Measurements from ENCODE around the gene USP47.

- TF ChIP-seq EZH2 (IDR thresholded peaks at IDR 0.05; ENCODE audit: low read depth, low read length, severe bottlenecking) (no peak), POLR2AphosphoS5 (IDR thresholded peaks at IDR 0.05; ENCODE audit: low read depth, low read length) (no peak), TAF1 (IDR thresholded peaks at IDR 0.05; ENCODE audit: low read depth, low read length) (no peak), SP1 (IDR thresholded peaks at IDR 0.05; ENCODE audit: low read depth, low read length) (no peak)
- TF ChIP-seq, protein P1, sequence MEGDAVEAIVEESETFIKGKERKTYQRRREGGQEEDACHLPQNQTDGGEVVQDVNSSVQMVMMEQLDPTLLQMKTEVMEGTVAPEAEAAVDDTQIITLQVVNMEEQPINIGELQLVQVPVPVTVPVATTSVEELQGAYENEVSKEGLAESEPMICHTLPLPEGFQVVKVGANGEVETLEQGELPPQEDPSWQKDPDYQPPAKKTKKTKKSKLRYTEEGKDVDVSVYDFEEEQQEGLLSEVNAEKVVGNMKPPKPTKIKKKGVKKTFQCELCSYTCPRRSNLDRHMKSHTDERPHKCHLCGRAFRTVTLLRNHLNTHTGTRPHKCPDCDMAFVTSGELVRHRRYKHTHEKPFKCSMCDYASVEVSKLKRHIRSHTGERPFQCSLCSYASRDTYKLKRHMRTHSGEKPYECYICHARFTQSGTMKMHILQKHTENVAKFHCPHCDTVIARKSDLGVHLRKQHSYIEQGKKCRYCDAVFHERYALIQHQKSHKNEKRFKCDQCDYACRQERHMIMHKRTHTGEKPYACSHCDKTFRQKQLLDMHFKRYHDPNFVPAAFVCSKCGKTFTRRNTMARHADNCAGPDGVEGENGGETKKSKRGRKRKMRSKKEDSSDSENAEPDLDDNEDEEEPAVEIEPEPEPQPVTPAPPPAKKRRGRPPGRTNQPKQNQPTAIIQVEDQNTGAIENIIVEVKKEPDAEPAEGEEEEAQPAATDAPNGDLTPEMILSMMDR (IDR thresholded peaks at IDR 0.05; ENCODE audit: control extremely low read depth in 1 of 3, insufficient read depth in 1 of 3, low read depth in 1 of 3, low read length in 3 of 3) = no peak
Measured at GRCh38 chr11:11995601-11996000, 153.8 kb downstream of the USP47 start.
